Measurements from ENCODE around the gene GUCY2D. TPM values are rescaled to one million over a fixed set of nuclear protein-coding genes. Genes with fewer than 3 reads are reported as not detected.

The GUCY2D gene
- total RNA-seq, 1 experiment from 2014 or later = not detected

DNA sequence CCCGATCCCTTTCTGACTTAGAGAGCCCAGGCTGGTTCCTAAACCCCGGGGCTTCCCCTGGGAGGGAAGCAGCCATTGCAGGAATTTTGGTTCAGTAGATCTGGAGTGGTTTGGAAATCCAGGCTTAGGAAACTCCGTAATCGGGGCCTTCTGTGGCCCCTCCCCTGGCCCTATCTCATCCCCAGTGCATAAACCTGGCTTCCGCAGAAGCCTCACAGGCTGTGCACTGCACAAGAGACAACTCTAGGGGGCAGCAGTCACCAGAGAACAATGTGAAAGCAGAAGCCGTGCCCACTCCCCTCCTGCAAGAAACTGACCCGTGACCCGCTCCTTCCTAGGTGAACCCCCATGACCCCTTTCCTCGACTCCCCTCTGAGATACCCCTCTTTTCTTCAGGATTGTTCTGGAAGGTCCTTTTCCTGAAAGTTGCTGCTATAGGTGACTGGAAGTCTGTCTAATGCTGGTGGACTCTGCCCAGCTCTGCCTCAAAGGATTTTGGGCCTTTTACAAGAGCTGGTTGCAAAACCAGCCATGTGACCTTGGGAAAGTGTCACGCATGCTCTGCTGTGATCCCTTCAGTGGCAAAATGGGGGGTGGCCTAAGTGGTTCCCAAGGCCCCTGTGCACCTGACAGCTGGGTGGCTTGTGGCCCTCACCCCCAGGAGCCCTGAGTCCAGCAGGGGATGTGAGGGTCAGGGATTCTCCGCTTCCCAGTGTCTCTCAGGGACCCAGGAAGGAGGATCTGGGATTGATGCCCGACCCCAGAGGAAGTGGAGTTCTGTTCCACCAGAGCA is 14.4 kb downstream of the GUCY2D start:
- H4K20me1 ChIP-seq (ENCODE audit: insufficient read depth, low read depth, low read length) = no peaks in the 10 kb centered on the region
- H3K27me3 ChIP-seq (ENCODE audit: low read length) = no peaks in the 10 kb centered on the region
- no peaks in the 10 kb centered on the region for H3K9me2 ChIP-seq (replicated peaks; ENCODE audit: insufficient read depth, low read length)
- no peak overlapping the region for H3K9ac ChIP-seq (ENCODE audit: low read length)
- H3K4me3 ChIP-seq (ENCODE audit: low read length) = no peak overlapping the region
- no peak overlapping the region for H2AFZ ChIP-seq (ENCODE audit: low read length)
- no peaks in the 10 kb centered on the region for H3K79me2 ChIP-seq (ENCODE audit: low read length)
- H3K36me3 ChIP-seq (ENCODE audit: insufficient read depth, low read length) = no peaks in the 10 kb centered on the region
- DNase-seq = peak; percentile 75
- H3K9me3 ChIP-seq (ENCODE audit: low read length) = no peaks in the 10 kb centered on the region
- no peak overlapping the region for H3K4me2 ChIP-seq (ENCODE audit: low read depth, low read length, poor library complexity, severe bottlenecking)
- H3K27ac ChIP-seq (ENCODE audit: low read length) = no peak overlapping the region
- no peaks in the 10 kb centered on the region for H3K4me1 ChIP-seq (ENCODE audit: low read length)

DNA sequence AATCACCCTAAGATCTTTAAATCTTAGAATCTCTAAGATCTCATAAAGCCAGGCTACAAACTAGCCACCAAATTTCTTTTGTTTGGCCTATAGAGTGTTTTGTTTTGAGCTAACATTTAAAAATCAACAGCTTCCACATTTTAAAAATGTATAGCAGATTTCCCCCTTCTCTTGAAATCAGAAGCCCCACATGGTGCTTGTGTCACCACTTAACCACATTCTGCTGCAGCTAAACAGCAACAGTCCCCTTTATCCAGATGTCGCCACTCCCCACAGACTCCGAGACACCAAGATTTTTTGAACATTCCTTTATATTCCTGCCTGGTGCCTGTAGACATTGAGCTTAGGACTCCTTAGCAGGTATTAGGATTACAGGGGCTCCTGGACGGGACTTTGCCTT is 16.0 kb downstream of the GUCY2D start:
- H3K4me1 ChIP-seq (ENCODE audit: low read length) = no peaks in the 10 kb centered on the region
- no peak overlapping the region for H3K27ac ChIP-seq (ENCODE audit: low read length)
- no peak overlapping the region for H2AFZ ChIP-seq (ENCODE audit: low read length)
- H4K20me1 ChIP-seq (ENCODE audit: insufficient read depth, low read depth, low read length) = no peaks in the 10 kb centered on the region
- no peaks in the 10 kb centered on the region for H3K9me2 ChIP-seq (replicated peaks; ENCODE audit: insufficient read depth, low read length)
- H3K79me2 ChIP-seq (ENCODE audit: low read length) = no peaks in the 10 kb centered on the region
- H3K4me3 ChIP-seq (ENCODE audit: low read length) = no peak overlapping the region
- no peaks in the 10 kb centered on the region for H3K27me3 ChIP-seq (ENCODE audit: low read length)
- H3K9ac ChIP-seq (ENCODE audit: low read length) = no peak overlapping the region
- H3K9me3 ChIP-seq (ENCODE audit: low read length) = no peaks in the 10 kb centered on the region
- no peak for DNase-seq
- H3K4me2 ChIP-seq (ENCODE audit: low read depth, low read length, poor library complexity, severe bottlenecking) = no peak overlapping the region
- no peaks in the 10 kb centered on the region for H3K36me3 ChIP-seq (ENCODE audit: insufficient read depth, low read length)

GRCh38 chr17:8019166-8019565 is 16.8 kb downstream of the GUCY2D start:
- Histone ChIP-seq H3K79me2 (ENCODE audit: low read length) (no peaks in the 10 kb centered on the region), H3K36me3 (ENCODE audit: insufficient read depth, low read length) (no peaks in the 10 kb centered on the region), H3K9me3 (ENCODE audit: low read length) (no peaks in the 10 kb centered on the region), H3K9ac (ENCODE audit: low read length) (no peak overlapping the region), H3K27me3 (ENCODE audit: low read length) (no peaks in the 10 kb centered on the region), H4K20me1 (ENCODE audit: insufficient read depth, low read depth, low read length) (no peaks in the 10 kb centered on the region), H3K4me3 (ENCODE audit: low read length) (no peak overlapping the region), H3K9me2 (replicated peaks; ENCODE audit: insufficient read depth, low read length) (no peaks in the 10 kb centered on the region), H3K4me2 (ENCODE audit: low read depth, low read length, poor library complexity, severe bottlenecking) (no peak overlapping the region), H2AFZ (ENCODE audit: low read length) (no peak overlapping the region), H3K27ac (ENCODE audit: low read length) (no peak overlapping the region), H3K4me1 (ENCODE audit: low read length) (no peaks in the 10 kb centered on the region)
- no peak for DNase-seq

- DNase-seq = no peak
Observed at GRCh38 chr17:8019665-8020650, 17.5 kb downstream of the GUCY2D start.

DNA sequence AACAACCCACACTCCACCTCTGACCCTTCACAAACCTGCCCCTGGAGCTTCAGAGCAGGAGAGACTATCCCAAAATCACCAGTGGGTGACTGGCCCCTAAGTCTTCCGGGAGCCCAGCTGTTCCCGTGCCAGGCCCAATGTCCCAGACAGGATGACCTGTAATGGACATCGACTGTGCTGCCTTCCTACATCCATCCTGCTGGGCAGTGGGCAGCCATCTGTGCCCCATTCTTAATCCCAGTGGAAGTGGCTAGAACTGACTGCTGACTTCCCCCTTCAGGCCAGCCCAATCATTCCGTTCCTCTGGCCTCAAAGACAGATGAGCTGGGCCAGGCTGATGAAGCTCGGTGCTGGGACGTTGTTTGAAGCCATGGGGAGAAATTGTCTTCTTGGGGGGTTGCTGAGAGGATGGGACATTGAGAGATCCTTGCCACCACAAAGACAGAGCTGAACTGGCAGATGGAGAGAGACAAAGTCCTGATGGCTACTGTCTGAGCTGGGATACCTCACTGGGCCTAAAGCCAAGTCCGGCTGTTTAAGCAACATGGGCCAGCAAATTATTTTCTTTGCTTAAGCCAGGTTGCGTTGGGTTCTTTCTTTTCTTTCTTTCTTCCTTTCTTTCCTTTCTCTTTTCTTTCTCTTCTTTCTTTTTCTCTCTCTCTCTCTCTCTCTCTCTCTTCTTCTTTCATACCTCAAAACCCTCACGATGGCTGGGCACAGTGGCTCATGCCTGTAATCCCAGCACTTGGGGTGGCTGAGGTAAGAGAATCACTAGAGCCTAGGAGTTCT is 18.6 kb downstream of the GUCY2D start:
- no peak overlapping the region for H2AFZ ChIP-seq (ENCODE audit: low read length)
- no peak overlapping the region for H3K4me3 ChIP-seq (ENCODE audit: low read length)
- H3K27ac ChIP-seq (ENCODE audit: low read length) = no peak overlapping the region
- no peaks in the 10 kb centered on the region for H3K36me3 ChIP-seq (ENCODE audit: insufficient read depth, low read length)
- no peaks in the 10 kb centered on the region for H4K20me1 ChIP-seq (ENCODE audit: insufficient read depth, low read depth, low read length)
- no peak overlapping the region for H3K9ac ChIP-seq (ENCODE audit: low read length)
- no peaks in the 10 kb centered on the region for H3K9me2 ChIP-seq (replicated peaks; ENCODE audit: insufficient read depth, low read length)
- no peaks in the 10 kb centered on the region for H3K27me3 ChIP-seq (ENCODE audit: low read length)
- no peak overlapping the region for H3K4me2 ChIP-seq (ENCODE audit: low read depth, low read length, poor library complexity, severe bottlenecking)
- no peaks in the 10 kb centered on the region for H3K79me2 ChIP-seq (ENCODE audit: low read length)
- no peak for DNase-seq
- no peaks in the 10 kb centered on the region for H3K9me3 ChIP-seq (ENCODE audit: low read length)
- no peaks in the 10 kb centered on the region for H3K4me1 ChIP-seq (ENCODE audit: low read length)

More at GRCh38 chr17:8019665-8020650, 17.5 kb downstream of the GUCY2D start:
- no peaks in the 10 kb centered on the region for H4K20me1 ChIP-seq (ENCODE audit: insufficient read depth, low read depth, low read length)
- no peaks in the 10 kb centered on the region for H3K27me3 ChIP-seq (ENCODE audit: low read length)
- no peak overlapping the region for H3K27ac ChIP-seq (ENCODE audit: low read length)
- H3K4me3 ChIP-seq (ENCODE audit: low read length) = no peak overlapping the region
- no peaks in the 10 kb centered on the region for H3K79me2 ChIP-seq (ENCODE audit: low read length)
- H3K9me2 ChIP-seq (replicated peaks; ENCODE audit: insufficient read depth, low read length) = no peaks in the 10 kb centered on the region
- H3K9ac ChIP-seq (ENCODE audit: low read length) = no peak overlapping the region
- no peaks in the 10 kb centered on the region for H3K36me3 ChIP-seq (ENCODE audit: insufficient read depth, low read length)
- H3K9me3 ChIP-seq (ENCODE audit: low read length) = no peaks in the 10 kb centered on the region
- no peak overlapping the region for H3K4me2 ChIP-seq (ENCODE audit: low read depth, low read length, poor library complexity, severe bottlenecking)
- H3K4me1 ChIP-seq (ENCODE audit: low read length) = no peaks in the 10 kb centered on the region
- no peak overlapping the region for H2AFZ ChIP-seq (ENCODE audit: low read length)

GRCh38 chr17:8021565-8022359 is 19.3 kb downstream of the GUCY2D start:
- Histone ChIP-seq H2AFZ (ENCODE audit: low read length) (no peak overlapping the region), H3K9ac (ENCODE audit: low read length) (no peak overlapping the region), H3K4me3 (ENCODE audit: low read length) (no peak overlapping the region), H3K36me3 (ENCODE audit: insufficient read depth, low read length) (no peaks in the 10 kb centered on the region), H4K20me1 (ENCODE audit: insufficient read depth, low read depth, low read length) (no peaks in the 10 kb centered on the region), H3K27ac (ENCODE audit: low read length) (no peak overlapping the region), H3K4me2 (ENCODE audit: low read depth, low read length, poor library complexity, severe bottlenecking) (no peak overlapping the region), H3K9me3 (ENCODE audit: low read length) (no peaks in the 10 kb centered on the region), H3K27me3 (ENCODE audit: low read length) (no peaks in the 10 kb centered on the region), H3K4me1 (ENCODE audit: low read length) (no peaks in the 10 kb centered on the region), H3K79me2 (ENCODE audit: low read length) (no peaks in the 10 kb centered on the region), H3K9me2 (replicated peaks; ENCODE audit: insufficient read depth, low read length) (no peaks in the 10 kb centered on the region)
- DNase-seq = no peak

DNA sequence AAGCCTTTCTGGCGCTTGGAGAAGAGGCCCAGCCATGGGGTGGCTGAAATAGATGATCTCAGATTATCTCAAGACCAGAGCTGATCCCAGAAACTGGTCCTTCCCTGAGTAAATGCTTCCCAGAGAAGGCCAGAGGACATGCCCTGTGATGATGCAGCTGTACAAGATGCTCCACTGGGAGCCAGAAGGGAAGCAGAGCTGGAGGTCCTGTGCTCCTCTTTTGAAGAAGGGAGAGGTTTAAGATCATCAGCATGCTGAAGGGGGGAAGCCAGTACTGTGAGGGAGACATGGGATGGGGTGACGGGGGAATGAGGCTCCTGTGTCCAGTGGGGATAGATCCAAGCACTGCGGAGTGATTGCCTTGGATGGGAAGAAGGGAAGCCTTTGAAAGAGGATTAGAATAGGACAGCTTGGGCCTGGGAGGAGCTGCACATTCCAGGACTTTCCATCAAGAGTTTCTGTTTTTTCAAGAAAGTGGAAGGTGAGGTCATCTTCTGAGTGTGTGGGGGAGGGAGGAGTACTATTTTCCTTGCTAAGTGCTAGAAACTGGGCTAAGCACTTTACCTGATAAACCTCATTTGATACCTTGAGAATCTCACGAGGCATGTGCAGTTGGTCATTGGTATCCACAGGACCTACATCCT is 20.1 kb downstream of the GUCY2D start:
- no peaks in the 10 kb centered on the region for H3K4me1 ChIP-seq (ENCODE audit: low read length)
- H3K36me3 ChIP-seq (ENCODE audit: insufficient read depth, low read length) = no peaks in the 10 kb centered on the region
- H3K4me2 ChIP-seq (ENCODE audit: low read depth, low read length, poor library complexity, severe bottlenecking) = no peak overlapping the region
- no peak overlapping the region for H3K4me3 ChIP-seq (ENCODE audit: low read length)
- H3K79me2 ChIP-seq (ENCODE audit: low read length) = no peaks in the 10 kb centered on the region
- no peak overlapping the region for H3K9ac ChIP-seq (ENCODE audit: low read length)
- no peaks in the 10 kb centered on the region for H4K20me1 ChIP-seq (ENCODE audit: insufficient read depth, low read depth, low read length)
- no peaks in the 10 kb centered on the region for H3K9me3 ChIP-seq (ENCODE audit: low read length)
- no peak overlapping the region for H3K27ac ChIP-seq (ENCODE audit: low read length)
- no peaks in the 10 kb centered on the region for H3K9me2 ChIP-seq (replicated peaks; ENCODE audit: insufficient read depth, low read length)
- no peak overlapping the region for H2AFZ ChIP-seq (ENCODE audit: low read length)
- DNase-seq = no peak
- H3K27me3 ChIP-seq (ENCODE audit: low read length) = no peaks in the 10 kb centered on the region

Data from Karpas-422 (cell line).